K562 (cell line): ENCODE results near the gene YPEL1. TPM values are rescaled to one million over a fixed set of nuclear protein-coding genes. Genes with fewer than 3 reads are reported as not detected.

Experiments used
- ATAC-seq: fragments of 200-7000 bp; cut with Tn5 transposase; 3 replicates; pipeline ENCODE4 v1.9.1; 2020; ENCODE audit warnings: moderate library complexity
- BruUV-seq: library from RNA; stranded (reverse); fragments of 400-500 nt; replicated peaks from 2 replicates; lab custom pipeline; 2021; lab: Mats Ljungman, UMichigan
- CTCF ChIA-PET: fragments of 300-600 bp; formaldehyde crosslinking; extraction: SDS; loops from one replicate; lab custom pipeline; 2021; ENCODE audit warnings: low intra/inter-chr PET ratio; lab: Yijun Ruan, JAX
- POLR2A ChIA-PET: fragments of 300-600, 350-650 bp; sonication (Branson Sonifier 250); formaldehyde crosslinking; extraction: SDS; loops from one replicate; lab custom pipeline; 2021; ENCODE audit warnings: antibody characterized with exemption, inconsistent platforms; lab: Yijun Ruan, JAX
- DNase-seq, 4 experiments: peaks; one replicate each; pipeline versions ENCODE4 v3.0.0 to v3.0.0-alpha.2; 2011 to 2018; ENCODE audit warnings: low spot score in 3 of 4, mixed read lengths in 3 of 4; ENCODE audit errors: extremely low read depth in 1 of 4
- FAIRE-seq: peaks from 2 replicates; lab custom pipeline; 2011; peaks lifted over from hg19 to GRCh38; lab: Jason Lieb, UNC
- H2AFZ ChIP-seq: 2 replicates; pipeline ENCODE4 v1.6.0; 2011; ENCODE audit warnings: low read depth, low read length, control low read depth, inconsistent platforms
- H3K27ac ChIP-seq: fragments of 200-600 bp; 3 replicates; pipeline ENCODE4 v1.8.0; 2011; ENCODE audit warnings: low read depth, mild to moderate bottlenecking, control low read depth, inconsistent platforms, low read length, moderate library complexity, mixed read lengths; ENCODE audit errors: extremely low read depth
- H3K27me3 ChIP-seq, 2 experiments: fragments of 300-600 bp in 1 of 2; 2 replicates in 1 of 2; 3 replicates in 1 of 2; pipeline versions ENCODE4 v1.6.0 to v1.8.0; 2011; ENCODE audit warnings: inconsistent platforms in 2 of 2, low read length in 2 of 2, mild to moderate bottlenecking in 1 of 2, mixed read lengths in 1 of 2, moderate library complexity in 1 of 2; ENCODE audit not compliant: control insufficient read depth in 2 of 2, insufficient read depth in 2 of 2
- H3K36me3 ChIP-seq: fragments of 300-600 bp; 3 replicates; pipeline ENCODE4 v1.8.0; 2011; ENCODE audit warnings: mild to moderate bottlenecking, low read length, inconsistent platforms; ENCODE audit not compliant: control insufficient read depth, insufficient read depth
- H3K4me1 ChIP-seq, 2 experiments: fragments of 200-600 bp in 1 of 2; replicated peaks in 1 of 2; 2 replicates in 1 of 2; 3 replicates in 1 of 2; pipeline versions ENCODE4 v1.5.1 to v1.8.0; 2011; ENCODE audit warnings: inconsistent platforms in 2 of 2, low read length in 2 of 2, mild to moderate bottlenecking in 1 of 2, mixed read lengths in 1 of 2, moderate library complexity in 1 of 2; ENCODE audit not compliant: control insufficient read depth in 2 of 2, insufficient read depth in 2 of 2
- H3K4me2 ChIP-seq: 2 replicates; pipeline ENCODE4 v1.6.1; 2011; ENCODE audit warnings: low read length, control low read depth, inconsistent platforms, mixed read lengths; ENCODE audit not compliant: insufficient read depth
- H3K4me3 ChIP-seq: fragments of 200-600 bp; sonication (generic), shearing (Covaris generic); 2 replicates; pipeline ENCODE4 v1.5.1; 2016; ENCODE audit warnings: control low read depth, inconsistent platforms
- H3K79me2 ChIP-seq: fragments of 200-600 bp; 3 replicates; pipeline ENCODE4 v1.8.0; 2011; ENCODE audit warnings: low read length, inconsistent platforms; ENCODE audit not compliant: control insufficient read depth, insufficient read depth
- H3K9ac ChIP-seq, 2 experiments: 2 replicates each; pipeline versions ENCODE4 v1.6.0 to v1.6.1; 2011; ENCODE audit warnings: low read depth in 2 of 2, low read length in 2 of 2, control low read depth in 1 of 2, inconsistent platforms in 1 of 2, mild to moderate bottlenecking in 1 of 2, mixed read lengths in 1 of 2; ENCODE audit not compliant: insufficient read depth in 1 of 2
- H3K9me1 ChIP-seq: one replicate; pipeline ENCODE4 v1.6.0; 2011; ENCODE audit warnings: inconsistent platforms, mild to moderate bottlenecking, low read length, moderate library complexity; ENCODE audit not compliant: control insufficient read depth, insufficient read depth
- H3K9me3 ChIP-seq: replicated peaks from 2 replicates; pipeline ENCODE4 v1.5.1; 2011; ENCODE audit warnings: low read depth, low read length, inconsistent platforms; ENCODE audit not compliant: control insufficient read depth, insufficient read depth
- H4K20me1 ChIP-seq: replicated peaks from 2 replicates; pipeline ENCODE4 v1.6.1; 2011; ENCODE audit warnings: low read length, inconsistent platforms, mixed read lengths; ENCODE audit not compliant: control insufficient read depth, insufficient read depth
- CBFB ChIP-seq: sonication (generic); formaldehyde crosslinking; IDR thresholded peaks from 2 replicates; pipeline ENCODE4 v1.4.0; 2020; ENCODE audit warnings: mild to moderate bottlenecking, missing genetic modification reagents
- FOS ChIP-seq: IDR thresholded peaks from 3 replicates; pipeline ENCODE4 v1.6.1; 2011; ENCODE audit not compliant: insufficient read length; ENCODE audit errors: extremely low read depth
- HDAC1 ChIP-seq, 2 experiments: fragments of 450-650 bp; IDR thresholded peaks; 2 replicates each; pipeline ENCODE4 v1.6.1; 2016 to 2017; ENCODE audit warnings: inconsistent platforms in 1 of 2, mild to moderate bottlenecking in 1 of 2, moderate library complexity in 1 of 2
- HDGF ChIP-seq: fragments of 450-650 bp; IDR thresholded peaks from 2 replicates; pipeline ENCODE4 v1.6.1; 2016
- NCOA2 ChIP-seq, 2 experiments: fragments of 450-650 bp; IDR thresholded peaks; 2 replicates each; pipeline ENCODE4 v1.6.1; 2018; ENCODE audit warnings: mild to moderate bottlenecking in 2 of 2, moderate library complexity in 1 of 2; ENCODE audit not compliant: partially characterized antibody in 2 of 2
- RBM15 ChIP-seq: fragments of 200-400 bp; formaldehyde crosslinking; IDR thresholded peaks from 2 replicates; pipeline ENCODE4 v1.6.1; 2018; ENCODE audit warnings: mild to moderate bottlenecking, low read length, moderate library complexity; ENCODE audit not compliant: insufficient read depth
- RUNX1 ChIP-seq: sonication (generic); IDR thresholded peaks from 2 replicates; pipeline ENCODE4 v1.6.1; 2016; ENCODE audit warnings: antibody characterized with exemption, low read depth
- SMARCB1 ChIP-seq: IDR thresholded peaks from 2 replicates; pipeline ENCODE4 v1.6.1; 2011; ENCODE audit warnings: improper control_type of control experiment, low read depth; ENCODE audit not compliant: insufficient read length
- STAG1 ChIP-seq: sonication (generic); formaldehyde crosslinking; IDR thresholded peaks from 2 replicates; pipeline ENCODE4 v1.5.0; 2020; ENCODE audit warnings: missing genetic modification reagents, borderline replicate concordance
- TRIM25 ChIP-seq: fragments of 450-650 bp; IDR thresholded peaks from 2 replicates; pipeline ENCODE4 v1.7.0; 2016; ENCODE audit warnings: borderline replicate concordance
- ZBED1 ChIP-seq: IDR thresholded peaks from 2 replicates; pipeline ENCODE4 v1.6.1; 2014
- ZBTB1 ChIP-seq: sonication (generic); formaldehyde crosslinking; IDR thresholded peaks from 2 replicates; pipeline ENCODE4 v1.8.1; 2023; ENCODE audit warnings: missing genetic modification reagents, low read depth, mild to moderate bottlenecking, borderline replicate concordance
- ZNF134 ChIP-seq: fragments of 250-450 bp; sonication (Bioruptor Pico); conservative IDR thresholded peaks from 2 replicates; pipeline ENCODE4 v1.4.0; 2020
- ZNF184 ChIP-seq: sonication (generic); formaldehyde crosslinking; IDR thresholded peaks from 2 replicates; pipeline ENCODE4 v1.5.0; 2020; ENCODE audit warnings: missing genetic modification reagents
- ZNF263 ChIP-seq: sonication (generic); formaldehyde crosslinking; IDR thresholded peaks from 2 replicates; pipeline ENCODE4 v1.8.0; 2022; ENCODE audit warnings: mild to moderate bottlenecking, missing genetic modification reagents, borderline replicate concordance
- ZNF507 ChIP-seq: conservative IDR thresholded peaks from 2 replicates; pipeline ENCODE4 v1.6.1; 2017; ENCODE audit warnings: missing genetic modification characterization, missing compliant biosample characterization
- ZNF583 ChIP-seq: fragments of 250-450 bp; sonication (Bioruptor Pico); IDR thresholded peaks from 2 replicates; pipeline ENCODE4 v1.4.0; 2020
- WGBS: fragments of 100-300 bp; shearing (Covaris generic); methylation state at CpG from one replicate; pipeline ENCODE4 v1.1.6; 2016; ENCODE audit warnings: low coverage, mixed read lengths; ENCODE audit not compliant: insufficient coverage; ENCODE audit errors: missing lambda C conversion rate; 5-methylcytosine and 5-hydroxymethylcytosine counted together
- in situ Hi-C: fragments of 300-500 bp; cut with MboI; formaldehyde crosslinking; loops from 4 replicates; pipeline ENCODE4 v1.15.0; 2018; ENCODE audit warnings: inconsistent platforms, mixed read lengths
- intact Hi-C: fragments of 100-400 bp; cut with micrococcal nuclease; formaldehyde crosslinking; loops from 2 replicates; pipeline ENCODE4 v1.14.2; 2022
- polyA plus RNA-seq, 8 experiments: library from polyadenylated mRNA; depleted of rRNA in 4 of 8; stranded (reverse) in 5 of 8; unstranded in 3 of 8; fragments of >200 nt; fragmentation: Nextera tagmentation in 2 of 8; fragmentation: Illumina TruSeq in 1 of 8; extraction: Ambion mirVana in 2 of 8; extraction: Trizol in 1 of 8; gene quantifications; 2 replicates each; pipeline versions ENCODE4 v1.2.1 to v1.2.3, GENCODE V29; 2011 to 2014; ENCODE audit warnings: inconsistent platforms in 1 of 8, missing spikeins in 1 of 8
- total RNA-seq, 7 experiments: library from RNA; depleted of rRNA in 6 of 7; stranded (reverse); fragments of >200 nt in 6 of 7; fragmentation: Illumina TruSeq in 2 of 7; extraction: Trizol in 2 of 7; gene quantifications; 2 replicates each; pipeline versions ENCODE4 v1.2.1 to v1.2.3, GENCODE V29; 2011 to 2021; ENCODE audit warnings: low replicate concordance in 1 of 7
- TF ChIP-seq, protein P1 (sequence below): fragments of 450-650 bp; IDR thresholded peaks from 2 replicates; pipeline ENCODE4 v1.6.1; 2016; ENCODE audit warnings: low read depth, mild to moderate bottlenecking, moderate library complexity
- TF ChIP-seq, protein P2 (sequence below), 2 experiments: fragments of 450-650 bp; conservative IDR thresholded peaks; 2 replicates each; pipeline ENCODE4 v1.6.1; 2017; ENCODE audit warnings: mild to moderate bottlenecking in 2 of 2, moderate library complexity in 2 of 2

The YPEL1 gene
- total and polyA plus RNA-seq, 9 of the 15 experiments (the other 6 are each of a cell fraction or from before 2014, with no cell fraction given), result 0.07 to 2.2 (median 0.46) TPM

DNA sequence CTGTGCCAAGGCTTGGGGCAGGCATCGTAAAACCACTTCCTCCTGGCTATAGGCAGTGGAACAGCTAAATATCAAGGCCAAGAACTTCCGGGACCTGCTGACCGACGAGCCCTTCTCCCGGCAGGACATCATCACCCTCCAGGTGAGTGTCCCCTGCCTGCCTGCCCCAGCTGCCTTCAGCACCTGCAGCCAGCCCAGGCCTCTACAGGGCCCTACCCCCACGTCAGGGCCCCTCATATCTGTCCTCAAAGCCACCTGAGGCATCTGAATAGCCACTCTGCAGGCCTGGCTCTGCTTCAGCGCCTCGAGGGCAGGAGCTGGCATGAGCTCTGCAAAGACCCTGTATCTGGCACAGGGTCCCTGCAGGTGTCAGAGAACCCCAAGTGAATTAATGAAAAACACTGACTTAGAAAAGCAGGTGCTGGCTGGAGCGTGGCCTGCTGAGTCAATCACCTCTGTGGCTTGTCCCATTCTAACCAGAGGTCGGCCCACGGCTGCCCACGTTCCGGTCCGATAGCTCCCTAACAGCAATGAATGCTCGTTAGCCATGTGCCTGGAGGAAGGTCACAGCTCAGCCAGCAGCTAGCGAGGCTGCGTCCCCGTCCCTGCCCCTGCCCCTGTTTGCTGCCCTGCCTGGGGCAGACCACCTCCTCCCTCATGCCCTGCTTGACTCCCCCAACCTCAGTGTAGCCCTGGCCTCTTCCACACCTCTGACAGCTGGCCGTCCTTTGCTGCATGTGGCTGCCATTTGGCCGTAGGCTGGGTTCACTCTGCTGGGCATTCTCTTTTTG, 53.0 kb downstream of the YPEL1 start:
- no peak overlapping the region for H2AFZ ChIP-seq
- H3K4me2 ChIP-seq, result no peak overlapping the region
- peaks cover 5 to 45% of the 10 kb centered on the region in 2 experiments; a peak in 3 of 5 replicates for H3K4me1 ChIP-seq
- H3K27me3 ChIP-seq, result no peaks in the 10 kb centered on the region
- POLR2A ChIA-PET, result interaction anchor here (0.6 to 6.7 kb wide), 12 partner anchors 8 to 107 kb away, joined by 3 to 52 read pairs (median 3); partner anchors contain the start of gene PPIL2
- ATAC-seq (no peak), FAIRE-seq (no peak), DNase-seq (peak in 1 of 4 experiments; percentile 52)
- H3K9me3 ChIP-seq, result no peaks in the 10 kb centered on the region
- no peak overlapping the region for H3K4me3 ChIP-seq
- in situ Hi-C loops (no loop called here), intact Hi-C loops (no loop called here)
- H3K27ac ChIP-seq, result no peak overlapping the region
- H3K9ac ChIP-seq, result peak overlapping the region in 1 of 2 experiments; percentile 37; a peak in 2 of 4 replicates
- peaks cover 11% of the 10 kb centered on the region for H3K9me1 ChIP-seq
- no TSS peak for BruUV-seq
- no peaks in the 10 kb centered on the region for H3K79me2 ChIP-seq
- CTCF ChIA-PET, result interaction anchor here (0.5 kb wide), 1 partner anchor 9 kb away, joined by 4 read pairs; no protein-coding TSS in a partner anchor
- peaks cover 80% of the 10 kb centered on the region; the same call in 2 of the 3 replicates for H3K36me3 ChIP-seq
- WGBS, result 95% methylated on average over 20 of the region's 20 CpGs
- H4K20me1 ChIP-seq, result peaks cover 23% of the 10 kb centered on the region
- TF ChIP-seq STAG1 (CRISPR knock-in tag) (peak; percentile 8; the same call in 1 of the 2 replicates), ZNF134 (no peak), HDGF (peak; percentile 30; the same call in 1 of the 2 replicates), ZNF263 (CRISPR knock-in tag) (0 out of 2 replicates have a peak, but pooled peaks have one; percentile 13), FOS (no peak), NCOA2 (IDR thresholded peaks at IDR 0.05; ENCODE audit: partially characterized antibody in 2 of 2) (no peak), SMARCB1 (no peak), ZBED1 (no peak), TRIM25 (no peak), HDAC1 (IDR thresholded peaks at IDR 0.05) (no peak), ZBTB1 (0 out of 2 replicates have a peak, but pooled peaks have one; percentile 30), RBM15 (no peak), ZNF507 (tag) (no peak), RUNX1 (0 out of 2 replicates have a peak, but pooled peaks have one; percentile 13), ZNF583 (CRISPR knock-in tag) (no peak), ZNF184 (CRISPR knock-in tag) (peak; percentile 66; the same call in 1 of the 2 replicates), CBFB (CRISPR knock-in tag) (peak; percentile 63; the same call in 1 of the 2 replicates)
- TF ChIP-seq, protein P1, sequence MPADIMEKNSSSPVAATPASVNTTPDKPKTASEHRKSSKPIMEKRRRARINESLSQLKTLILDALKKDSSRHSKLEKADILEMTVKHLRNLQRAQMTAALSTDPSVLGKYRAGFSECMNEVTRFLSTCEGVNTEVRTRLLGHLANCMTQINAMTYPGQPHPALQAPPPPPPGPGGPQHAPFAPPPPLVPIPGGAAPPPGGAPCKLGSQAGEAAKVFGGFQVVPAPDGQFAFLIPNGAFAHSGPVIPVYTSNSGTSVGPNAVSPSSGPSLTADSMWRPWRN, result no peak
- TF ChIP-seq, protein P2, sequence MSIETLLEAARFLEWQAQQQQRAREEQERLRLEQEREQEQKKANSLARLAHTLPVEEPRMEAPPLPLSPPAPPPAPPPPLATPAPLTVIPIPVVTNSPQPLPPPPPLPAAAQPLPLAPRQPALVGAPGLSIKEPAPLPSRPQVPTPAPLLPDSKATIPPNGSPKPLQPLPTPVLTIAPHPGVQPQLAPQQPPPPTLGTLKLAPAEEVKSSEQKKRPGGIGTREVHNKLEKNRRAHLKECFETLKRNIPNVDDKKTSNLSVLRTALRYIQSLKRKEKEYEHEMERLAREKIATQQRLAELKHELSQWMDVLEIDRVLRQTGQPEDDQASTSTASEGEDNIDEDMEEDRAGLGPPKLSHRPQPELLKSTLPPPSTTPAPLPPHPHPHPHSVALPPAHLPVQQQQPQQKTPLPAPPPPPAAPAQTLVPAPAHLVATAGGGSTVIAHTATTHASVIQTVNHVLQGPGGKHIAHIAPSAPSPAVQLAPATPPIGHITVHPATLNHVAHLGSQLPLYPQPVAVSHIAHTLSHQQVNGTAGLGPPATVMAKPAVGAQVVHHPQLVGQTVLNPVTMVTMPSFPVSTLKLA (conservative IDR thresholded peaks at IDR 0.05), result no peak
